Measurements from ENCODE around the gene GAS2. TPM values are rescaled to one million over a fixed set of nuclear protein-coding genes. Genes with fewer than 3 reads are reported as not detected.

GAS2 gene
- total RNA-seq, 1 experiment from 2014 or later: not detected

DNA sequence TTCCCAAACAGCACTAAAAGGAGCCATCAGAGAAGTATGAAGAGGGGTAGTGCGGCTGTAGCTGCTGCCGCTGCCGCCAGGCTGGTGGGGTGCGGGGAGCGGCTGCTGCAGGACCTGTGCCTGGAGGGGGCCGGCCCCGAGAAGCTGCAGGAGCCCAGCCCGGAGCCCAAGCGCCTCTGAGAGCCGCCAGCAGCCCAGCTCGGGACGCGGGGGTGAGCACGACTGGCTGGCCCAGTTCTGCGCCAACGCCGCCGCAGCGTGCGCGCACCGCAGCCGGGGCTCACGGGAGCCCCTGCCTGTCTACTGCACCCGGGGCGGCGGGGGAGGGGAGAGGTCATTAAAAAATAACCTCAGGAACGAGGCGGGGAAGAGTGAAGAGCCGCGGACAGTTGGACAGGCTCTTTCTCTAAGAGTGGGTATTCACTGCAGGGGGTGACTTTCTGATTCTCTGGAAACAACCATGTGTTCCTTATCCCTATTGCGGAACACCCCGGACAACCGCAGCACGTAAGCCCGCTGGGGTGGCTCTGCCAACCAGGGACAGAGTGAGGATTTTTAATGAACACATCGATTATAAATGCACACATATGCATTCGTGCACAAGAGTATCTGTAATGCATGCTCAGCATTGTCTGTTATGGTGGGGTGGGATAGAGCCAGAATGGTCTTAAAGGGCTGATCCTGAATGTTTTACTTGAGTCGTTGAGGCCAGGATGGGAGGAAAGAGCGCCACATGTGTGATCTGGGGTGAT lies 453 bp downstream of the GAS2 start:
- Histone ChIP-seq H3K27me3 (peaks cover 43% of the 10 kb centered on the region), H3K36me3 (no peaks in the 10 kb centered on the region), H3K4me3 (no peak overlapping the region), H3K9me3 (no peaks in the 10 kb centered on the region)
- peak; percentile 5 for DNase-seq

DNA sequence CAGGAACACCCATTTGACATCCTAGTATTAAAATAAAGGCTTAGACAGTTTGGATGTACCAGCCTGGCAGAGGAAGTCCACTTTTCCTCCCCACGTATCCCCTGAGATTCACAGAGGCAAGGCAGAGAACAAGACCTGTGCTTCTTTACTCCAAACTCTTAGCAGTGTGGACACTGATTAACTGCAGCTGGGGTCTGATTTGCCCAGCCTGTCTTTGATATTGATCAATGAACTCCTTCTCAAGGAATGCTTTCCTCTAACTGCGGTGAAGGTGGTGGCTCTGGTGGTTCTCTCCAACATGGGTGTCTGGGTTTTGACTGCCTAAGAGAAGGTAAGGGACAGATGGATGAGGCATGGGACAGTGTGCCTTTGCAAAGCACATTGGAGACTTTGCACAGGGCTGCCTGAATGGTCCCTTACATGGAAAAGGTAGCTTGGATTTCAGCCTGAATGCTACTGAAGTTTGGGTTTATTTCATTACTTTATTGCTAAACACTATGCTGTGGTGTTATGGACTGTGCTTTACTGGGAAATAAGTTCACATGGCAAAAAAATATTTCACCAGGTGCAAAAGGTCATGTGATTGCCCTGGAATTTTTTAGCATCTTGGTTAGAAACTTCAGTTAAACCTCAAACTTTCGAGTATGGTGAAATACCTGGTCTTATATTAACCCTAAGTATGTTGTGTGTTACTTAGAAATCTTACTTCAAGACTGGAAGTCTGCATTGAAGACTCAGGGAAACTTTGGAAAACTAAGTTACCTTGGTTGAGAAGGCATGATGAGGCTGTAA lies 1.8 kb downstream of the GAS2 start:
- Histone ChIP-seq H3K27me3 (peaks cover 43% of the 10 kb centered on the region), H3K9me3 (no peaks in the 10 kb centered on the region), H3K36me3 (no peaks in the 10 kb centered on the region), H3K4me3 (no peak overlapping the region)
- DNase-seq: no peak

DNA sequence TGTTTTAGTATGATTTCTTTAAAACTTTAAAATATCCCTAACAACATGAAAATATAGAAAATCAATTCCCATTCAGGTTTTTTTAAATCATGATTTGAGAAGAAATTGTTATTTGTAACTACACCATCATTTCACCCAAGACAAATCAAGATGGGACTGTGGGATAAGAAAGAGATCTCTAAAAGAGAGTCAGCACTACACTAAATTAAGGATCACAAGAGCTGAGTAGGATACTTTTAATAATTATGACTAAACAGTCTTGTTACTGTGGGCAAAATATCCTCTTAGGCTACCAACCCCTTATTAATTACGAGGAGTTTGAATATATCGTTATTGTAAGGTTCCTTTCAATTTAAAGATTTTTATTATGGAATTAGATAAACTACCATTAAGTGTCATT lies 3.0 kb downstream of the GAS2 start:
- H3K36me3 ChIP-seq: no peaks in the 10 kb centered on the region
- no peak for DNase-seq
- H3K4me3 ChIP-seq: no peak overlapping the region
- H3K27me3 ChIP-seq: peaks cover 41% of the 10 kb centered on the region
- H3K9me3 ChIP-seq: no peaks in the 10 kb centered on the region

DNA sequence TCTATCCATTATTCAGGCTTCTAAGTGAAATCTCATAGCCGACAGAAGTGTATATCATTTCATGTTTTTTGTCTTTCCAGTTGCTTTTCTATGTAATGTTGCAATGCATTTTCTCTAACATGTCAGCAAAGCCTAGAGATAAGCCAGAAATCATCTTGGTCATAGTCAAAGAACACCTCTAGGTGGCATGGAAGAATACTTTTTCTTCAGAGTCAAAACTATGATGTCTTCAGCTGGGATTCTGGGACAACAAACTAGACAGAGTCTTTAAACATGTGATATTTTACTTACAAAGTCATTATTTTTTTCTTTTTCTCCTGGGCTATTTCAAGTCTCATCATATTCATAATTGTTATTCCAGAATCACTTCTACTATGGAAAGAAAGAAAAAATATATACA lies 4.4 kb downstream of the GAS2 start:
- H3K27me3 ChIP-seq: peaks cover 33% of the 10 kb centered on the region
- H3K4me3 ChIP-seq: no peak overlapping the region
- no peaks in the 10 kb centered on the region for H3K9me3 ChIP-seq
- H3K36me3 ChIP-seq: no peaks in the 10 kb centered on the region
- DNase-seq: no peak

DNA sequence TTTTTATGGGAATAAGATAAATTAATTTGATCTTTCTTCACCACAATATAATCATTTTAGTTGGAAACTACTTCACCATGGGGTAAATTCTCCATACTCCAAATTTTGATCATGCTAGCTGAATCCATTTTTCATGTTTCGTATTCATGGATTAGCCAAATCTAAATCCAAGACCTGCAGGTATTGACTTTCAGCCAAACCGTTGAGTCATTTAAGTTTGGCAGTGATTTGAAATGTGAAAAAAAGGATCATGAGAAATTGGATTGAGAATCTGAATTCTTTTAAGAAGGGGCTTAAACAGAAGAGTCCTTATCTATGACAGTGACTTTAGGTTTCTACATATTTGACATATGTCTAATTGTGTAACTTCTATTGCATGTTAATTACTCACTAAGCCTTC lies 5.3 kb downstream of the GAS2 start:
- H3K27me3 ChIP-seq: peaks cover 24% of the 10 kb centered on the region
- H3K36me3 ChIP-seq: no peaks in the 10 kb centered on the region
- no peak overlapping the region for H3K4me3 ChIP-seq
- no peaks in the 10 kb centered on the region for H3K9me3 ChIP-seq
- no peak for DNase-seq

DNA sequence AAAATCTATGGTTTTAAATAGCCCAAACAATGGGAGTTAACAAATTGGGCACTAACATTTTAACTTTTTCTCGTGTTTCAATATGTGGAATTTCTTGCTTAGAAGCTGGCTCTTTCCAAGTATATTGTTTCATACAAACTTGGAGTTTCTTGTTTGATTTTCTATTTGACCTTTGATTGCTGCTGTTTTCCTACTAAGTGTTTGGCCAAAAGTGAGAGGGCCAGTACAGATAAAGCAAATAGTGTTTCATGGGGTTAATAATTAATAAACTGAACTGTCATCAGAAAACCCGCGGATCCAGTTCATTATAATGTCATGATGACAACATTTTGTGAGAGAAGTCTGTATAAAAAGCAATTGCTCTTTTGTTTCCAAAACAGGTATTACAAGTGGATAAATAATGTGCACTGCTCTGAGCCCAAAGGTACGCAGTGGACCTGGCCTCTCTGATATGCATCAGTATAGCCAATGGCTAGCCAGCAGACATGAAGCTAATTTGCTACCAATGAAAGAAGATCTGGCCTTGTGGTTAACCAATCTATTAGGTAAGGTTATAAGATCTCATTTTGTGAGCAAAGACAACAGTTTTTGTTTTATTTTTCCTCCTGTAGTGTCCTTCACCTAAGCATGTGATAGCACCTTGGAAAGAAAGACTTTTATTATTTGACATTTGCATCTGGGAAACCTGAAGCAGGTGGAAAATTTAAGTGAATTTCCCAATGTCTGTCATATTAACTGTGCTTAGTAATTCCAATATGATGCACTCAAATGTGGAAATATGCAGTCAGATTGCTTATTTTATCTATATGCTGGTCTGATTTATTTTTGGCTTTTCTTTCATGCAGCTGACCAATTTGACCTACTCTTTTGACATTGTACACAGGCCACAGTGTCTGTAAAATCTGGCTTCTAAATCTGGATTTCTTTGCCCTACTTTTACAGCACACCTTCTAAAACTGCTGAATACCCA lies 8.3 kb downstream of the GAS2 start:
- DNase-seq: no peak
- Histone ChIP-seq H3K27me3 (peaks cover 8% of the 10 kb centered on the region), H3K36me3 (no peaks in the 10 kb centered on the region), H3K4me3 (no peak overlapping the region), H3K9me3 (no peaks in the 10 kb centered on the region)

DNA sequence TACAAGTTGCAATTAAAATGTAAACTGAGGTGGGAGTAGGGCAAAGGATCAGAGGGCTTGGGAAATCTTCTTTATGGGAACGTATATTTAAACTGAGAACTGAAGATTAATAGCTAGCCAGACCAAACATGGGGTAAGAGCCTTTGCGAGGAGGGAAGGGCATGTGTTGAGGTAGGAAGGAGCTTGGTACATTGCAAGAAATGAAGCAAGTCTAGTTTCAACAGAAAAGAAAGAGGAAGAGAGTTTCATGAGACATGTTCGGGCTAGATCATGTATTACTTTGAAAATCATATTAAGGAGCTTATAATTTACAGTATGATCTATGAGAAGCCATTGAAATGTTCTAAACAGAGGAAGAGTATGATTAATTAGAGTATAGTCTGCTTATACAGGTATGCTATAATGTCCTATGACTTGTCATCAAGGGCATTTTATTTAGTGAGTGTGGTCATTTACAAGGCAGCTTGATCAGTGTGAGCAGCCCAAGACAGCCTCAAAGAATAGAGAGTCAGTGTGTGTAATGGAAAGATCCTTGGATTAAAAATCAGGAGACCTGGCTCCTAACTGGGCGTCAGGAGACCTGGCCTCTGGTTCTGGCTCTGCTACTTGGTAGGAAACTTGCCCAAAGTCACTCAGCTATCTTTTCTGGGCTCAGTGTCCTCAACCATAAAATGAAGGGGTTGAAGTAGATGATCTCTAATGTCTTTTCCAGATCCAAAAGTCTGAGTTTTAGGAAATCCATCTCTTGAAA lies 10.9 kb downstream of the GAS2 start:
- Histone ChIP-seq H3K4me3 (no peak overlapping the region), H3K9me3 (no peaks in the 10 kb centered on the region), H3K36me3 (no peaks in the 10 kb centered on the region), H3K27me3 (no peaks in the 10 kb centered on the region)
- no peak for DNase-seq

DNA sequence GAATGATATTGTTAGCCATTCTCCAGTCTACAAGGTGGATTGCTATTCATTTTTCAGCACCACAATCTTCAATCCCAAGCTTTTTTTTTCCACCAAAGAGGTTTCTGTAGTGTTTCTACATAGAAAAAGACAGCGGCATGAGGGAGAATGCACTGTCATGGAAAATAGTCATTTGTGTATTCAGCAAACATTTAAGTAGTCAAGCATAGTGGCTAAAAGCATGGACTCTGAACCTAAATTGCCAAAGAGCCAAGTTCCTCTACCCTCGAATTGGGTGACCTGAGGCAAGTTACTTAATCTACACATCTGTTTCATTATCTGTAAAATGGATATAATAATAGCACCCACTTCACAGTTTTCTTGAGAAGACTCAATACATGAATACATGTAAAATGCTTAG lies 14.2 kb downstream of the GAS2 start:
- Histone ChIP-seq H3K27me3 (no peaks in the 10 kb centered on the region), H3K36me3 (no peaks in the 10 kb centered on the region), H3K9me3 (no peaks in the 10 kb centered on the region), H3K4me3 (no peak overlapping the region)
- DNase-seq: no peak

DNA sequence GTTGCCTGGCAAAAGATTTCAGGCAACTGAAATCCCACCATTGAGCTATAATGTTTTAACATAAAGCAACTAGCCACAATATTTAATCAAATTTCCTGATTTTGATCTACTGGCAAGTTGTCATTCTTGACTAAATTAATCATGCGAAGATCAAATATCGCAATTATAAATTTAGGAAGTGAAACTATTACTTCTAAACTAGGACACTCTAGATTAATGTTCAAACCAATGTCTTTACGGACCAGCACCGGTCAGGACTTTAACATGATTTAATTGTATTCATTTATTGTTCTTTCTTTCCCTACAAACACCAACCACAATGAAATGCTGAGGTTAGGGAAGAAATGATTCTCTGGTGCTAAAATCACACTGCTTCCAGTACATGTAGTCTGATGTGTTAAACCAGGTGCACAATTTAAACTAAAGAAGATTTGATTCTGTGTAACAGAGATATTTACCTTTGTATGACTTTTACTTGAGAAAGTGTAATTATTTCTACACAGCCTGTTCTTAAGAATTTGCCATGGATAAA lies 14.9 kb downstream of the GAS2 start:
- no peaks in the 10 kb centered on the region for H3K9me3 ChIP-seq

DNA sequence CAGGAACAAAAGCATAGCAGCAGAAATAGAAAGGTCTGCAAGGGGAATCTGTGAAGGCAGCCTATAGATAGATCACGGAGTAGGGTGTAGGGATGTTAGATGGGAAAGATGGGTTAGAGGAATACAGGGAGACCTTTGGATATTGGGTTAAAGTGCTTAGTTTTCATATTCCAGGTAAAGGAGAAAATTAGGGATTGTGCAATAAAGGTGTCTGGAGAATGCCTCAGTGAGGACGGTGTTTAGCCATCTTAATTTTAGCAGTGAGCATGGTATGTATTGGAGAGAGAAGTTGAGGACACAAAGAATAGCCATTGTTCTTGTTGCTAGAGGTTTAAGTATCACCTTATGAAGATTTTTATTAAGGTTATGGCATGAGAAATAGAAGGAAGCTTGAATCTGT lies 17.7 kb downstream of the GAS2 start:
- no peak for DNase-seq
- Histone ChIP-seq H3K4me3 (no peak overlapping the region), H3K9me3 (no peaks in the 10 kb centered on the region), H3K27me3 (no peaks in the 10 kb centered on the region), H3K36me3 (no peaks in the 10 kb centered on the region)

More for the DNA sequence above, 14.9 kb downstream of the GAS2 start:
- Histone ChIP-seq H3K36me3 (no peaks in the 10 kb centered on the region), H3K27me3 (no peaks in the 10 kb centered on the region), H3K4me3 (no peak overlapping the region)
- no peak for DNase-seq

DNA sequence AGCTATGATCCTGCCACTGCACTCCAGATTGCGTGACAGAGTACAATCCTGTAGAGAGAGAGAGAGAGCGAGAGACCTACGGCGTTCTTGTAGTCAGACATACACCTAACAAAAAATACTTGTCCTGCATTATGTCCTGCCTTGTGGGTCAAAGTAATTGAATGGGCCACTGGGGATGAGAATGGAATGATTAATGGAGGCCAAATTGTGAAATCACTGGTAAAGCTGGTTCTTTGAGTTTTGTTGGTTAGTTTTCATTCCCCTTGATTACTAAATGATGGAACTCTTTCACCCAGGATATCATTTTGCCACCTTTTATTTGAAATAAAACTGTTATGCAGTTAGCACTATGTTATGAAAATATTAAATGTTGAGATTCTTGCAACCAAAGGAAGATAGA lies 18.7 kb downstream of the GAS2 start:
- H3K27me3 ChIP-seq: no peaks in the 10 kb centered on the region
- no peaks in the 10 kb centered on the region for H3K36me3 ChIP-seq
- H3K9me3 ChIP-seq: no peaks in the 10 kb centered on the region
- no peak for DNase-seq
- no peak overlapping the region for H3K4me3 ChIP-seq

DNA sequence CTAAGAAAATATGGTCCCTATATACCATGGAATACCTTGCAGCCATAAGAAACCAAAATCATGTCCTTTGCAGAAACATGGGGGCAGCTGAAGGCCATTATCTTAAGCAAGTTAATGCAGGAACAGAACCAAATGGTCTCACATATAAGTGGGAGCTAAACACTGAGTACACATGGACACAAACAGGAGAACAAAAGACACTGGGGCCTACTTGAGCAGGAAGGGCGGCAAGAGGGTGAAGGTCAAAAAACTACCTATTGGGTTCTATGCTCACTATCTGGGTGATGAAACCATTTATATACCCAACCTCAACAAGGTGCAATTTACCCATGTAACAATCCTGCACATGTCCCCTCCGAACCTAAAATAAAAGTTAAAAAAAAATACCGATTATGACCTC lies 22.5 kb downstream of the GAS2 start:
- no peak for DNase-seq
- Histone ChIP-seq H3K27me3 (no peaks in the 10 kb centered on the region; the same call in 1 of the 2 replicates), H3K36me3 (no peaks in the 10 kb centered on the region), H3K9me3 (no peaks in the 10 kb centered on the region), H3K4me3 (no peak overlapping the region)

DNA sequence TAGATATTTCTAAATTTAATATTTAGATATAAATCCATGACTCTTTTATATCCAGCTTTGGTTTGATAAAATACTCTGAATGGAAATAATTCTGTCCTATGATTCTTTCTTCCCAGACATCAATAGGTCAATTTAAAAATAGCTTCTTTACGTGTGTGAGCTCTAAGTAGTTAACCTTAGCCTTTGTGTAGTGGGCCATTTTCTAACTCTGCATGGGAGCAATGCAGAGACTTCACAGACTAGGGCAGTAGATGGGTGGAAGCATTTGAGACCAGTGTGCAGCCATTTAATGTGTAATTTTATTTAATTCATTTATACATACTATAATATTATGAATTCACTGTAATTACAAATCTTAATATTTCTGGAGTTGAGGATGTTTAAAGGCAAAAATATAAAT lies 23.8 kb downstream of the GAS2 start:
- Histone ChIP-seq H3K4me3 (no peak overlapping the region), H3K36me3 (no peaks in the 10 kb centered on the region), H3K27me3 (no peaks in the 10 kb centered on the region; the same call in 1 of the 2 replicates), H3K9me3 (no peaks in the 10 kb centered on the region)
- no peak for DNase-seq

DNA sequence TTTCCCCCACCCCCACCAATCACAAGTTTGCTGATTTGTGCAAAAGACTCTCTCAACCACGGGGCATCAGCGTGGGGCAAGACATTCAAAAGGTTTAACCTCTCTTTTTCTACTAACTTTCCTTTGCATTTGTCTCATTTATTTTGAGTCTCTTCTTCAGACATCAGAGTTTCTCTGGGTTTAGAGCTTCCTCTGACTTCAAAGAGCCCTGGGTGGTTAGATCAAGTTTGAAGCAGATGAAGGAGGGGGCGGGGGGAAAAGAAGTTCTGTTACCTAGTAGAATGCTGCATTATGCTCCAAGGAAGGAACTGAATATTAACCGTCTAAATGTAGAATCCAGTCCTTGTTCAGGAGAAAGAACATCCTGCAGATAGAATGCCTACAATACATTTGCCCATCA lies 24.5 kb downstream of the GAS2 start:
- Histone ChIP-seq H3K9me3 (no peaks in the 10 kb centered on the region), H3K4me3 (no peak overlapping the region), H3K36me3 (no peaks in the 10 kb centered on the region), H3K27me3 (no peaks in the 10 kb centered on the region; the same call in 1 of the 2 replicates)
- no peak for DNase-seq

DNA sequence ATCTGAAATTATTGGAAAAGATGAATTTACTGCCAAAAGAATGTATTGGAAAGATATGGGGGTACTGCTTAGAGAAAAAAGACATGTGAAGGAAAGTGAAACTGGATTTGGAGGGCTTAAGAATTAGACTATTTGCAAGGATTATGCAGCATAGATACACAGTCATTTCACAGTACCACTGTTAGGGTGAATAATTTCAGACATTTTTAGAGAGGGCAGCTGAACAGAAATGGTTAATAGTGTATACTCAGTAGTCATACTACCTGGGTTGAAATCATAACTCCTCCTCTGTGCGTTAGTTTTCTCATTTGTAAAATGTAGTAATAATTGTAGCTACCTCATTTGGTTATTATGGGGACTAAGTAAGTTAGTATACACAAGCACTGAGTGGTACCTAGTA lies 33.0 kb downstream of the GAS2 start:
- Histone ChIP-seq H3K9me3 (no peaks in the 10 kb centered on the region), H3K4me3 (no peak overlapping the region), H3K36me3 (no peaks in the 10 kb centered on the region), H3K27me3 (no peaks in the 10 kb centered on the region)
- no peak for DNase-seq

DNA sequence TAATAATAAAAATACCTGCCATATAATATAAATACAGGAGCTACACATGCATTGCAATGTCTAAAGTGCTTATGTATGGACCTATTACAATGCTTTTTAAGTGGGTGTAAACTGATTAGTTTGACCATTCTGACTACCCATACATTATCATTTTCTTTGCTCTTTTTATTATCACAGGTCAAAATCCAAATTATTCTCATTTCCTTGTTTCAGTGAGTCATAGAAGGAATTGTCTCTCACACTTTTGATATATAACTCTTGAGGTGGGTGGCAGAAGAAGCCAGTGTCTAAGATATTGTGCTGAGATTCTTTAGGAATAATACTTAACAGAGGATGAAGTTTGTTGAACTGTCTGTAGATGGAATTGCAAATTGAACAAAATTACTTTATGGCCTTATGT lies 35.6 kb downstream of the GAS2 start:
- no peak for DNase-seq
- Histone ChIP-seq H3K9me3 (no peaks in the 10 kb centered on the region), H3K27me3 (no peaks in the 10 kb centered on the region), H3K36me3 (no peaks in the 10 kb centered on the region), H3K4me3 (no peak overlapping the region)

All from MG63 (cell line).